Natural killer cell (primary cell): ENCODE results near the gene ENPP3. TPM values are rescaled to one million over a fixed set of nuclear protein-coding genes. Genes with fewer than 3 reads are reported as not detected.

Experiments used
- ATAC-seq, 3 donors: fragments of 150-1000 bp in 2 of 3; fragments of 200-7000 bp in 1 of 3; cut with Tn5 transposase; 1 replicate in 1 of 3; 2 replicates in 2 of 3; pipeline ENCODE4 v1.10.0; 2021; ENCODE audit warnings: mild to moderate bottlenecking in 2 of 3, moderate library complexity in 2 of 3
- DNase-seq, 2 donors: peaks; one replicate each; pipeline versions ENCODE4 v3.0.0 to v3.0.0-alpha.2; 2013 to 2021; ENCODE audit warnings: mixed read lengths in 1 of 2
- H3K27ac ChIP-seq: one replicate; pipeline ENCODE4 v1.5.1; 2013; ENCODE audit warnings: mild to moderate bottlenecking, low read length
- H3K27me3 ChIP-seq: one replicate; pipeline ENCODE4 v1.6.1; 2013; ENCODE audit warnings: low read length; ENCODE audit not compliant: control insufficient read depth, insufficient read depth
- H3K36me3 ChIP-seq: one replicate; pipeline ENCODE4 v1.6.1; 2013; ENCODE audit warnings: low read length; ENCODE audit not compliant: control insufficient read depth, insufficient read depth
- H3K4me1 ChIP-seq: one replicate; pipeline ENCODE4 v1.6.1; 2013; ENCODE audit warnings: low read length; ENCODE audit not compliant: control insufficient read depth, insufficient read depth
- H3K4me3 ChIP-seq: one replicate; pipeline ENCODE4 v1.5.1; 2013; ENCODE audit warnings: low read length
- H3K9me3 ChIP-seq: one replicate; pipeline ENCODE4 v1.6.1; 2013; ENCODE audit warnings: low read length; ENCODE audit not compliant: control insufficient read depth, insufficient read depth
- H3K27ac Mint-ChIP-seq, 2 donors: one replicate each; pipeline ENCODE4 v1.8.0; 2022; ENCODE audit warnings: mild to moderate bottlenecking in 2 of 2, mixed read lengths in 2 of 2, moderate library complexity in 1 of 2
- H3K27me3 Mint-ChIP-seq, 2 donors: one replicate each; pipeline ENCODE4 v1.8.0; 2022; ENCODE audit warnings: low read depth in 2 of 2, mixed read lengths in 2 of 2
- H3K36me3 Mint-ChIP-seq: one replicate; pipeline ENCODE4 v1.8.0; 2022; ENCODE audit warnings: mixed read lengths
- H3K4me1 Mint-ChIP-seq, 2 donors: one replicate each; pipeline ENCODE4 v1.8.0; 2022; ENCODE audit warnings: mixed read lengths in 2 of 2
- H3K4me3 Mint-ChIP-seq: one replicate; pipeline ENCODE4 v1.8.0; 2022; ENCODE audit warnings: mild to moderate bottlenecking, moderate library complexity, mixed read lengths
- H3K9me3 Mint-ChIP-seq, 2 donors: one replicate each; pipeline ENCODE4 v1.8.0; 2022; ENCODE audit warnings: mixed read lengths in 2 of 2
- CTCF ChIP-seq: fragments of 200-600 bp; IDR thresholded peaks from one replicate; pipeline ENCODE4 v1.8.0; 2022; ENCODE audit warnings: antibody characterized with exemption
- WGBS: methylation state at CpG from one replicate; pipeline ENCODE4 v1.1.7; 2013; ENCODE audit warnings: missing lambda C conversion rate; ENCODE audit not compliant: insufficient coverage; 5-methylcytosine and 5-hydroxymethylcytosine counted together
- intact Hi-C: fragments of 100-400 bp; cut with micrococcal nuclease; formaldehyde crosslinking; loops from one replicate; pipeline ENCODE4 v1.14.2; 2022
- total RNA-seq, 4 donors: library from RNA; stranded (reverse); fragments of 120-200 nt in 1 of 4; gene quantifications; one replicate each; pipeline versions ENCODE4 v1.2.3 to v1.2.4, GENCODE V29; 2013 to 2022

ENPP3 gene
- total RNA-seq, 3 donors from 2014 or later (not counting 1 experiment from before 2014, with no cell fraction given) = 0.33 to 32.4 (median 1.8) TPM

GRCh38 chr6:131755597-131755996, 118.5 kb downstream of the ENPP3 start:
- H3K4me3 Mint-ChIP-seq = no peak overlapping the region
- Histone ChIP-seq H3K36me3 (no peaks in the 10 kb centered on the region), H3K4me1 (no peaks in the 10 kb centered on the region), H3K4me3 (no peak overlapping the region), H3K9me3 (no peaks in the 10 kb centered on the region), H3K27ac (no peak overlapping the region), H3K27me3 (no peaks in the 10 kb centered on the region)
- no peaks in the 10 kb centered on the region for H3K36me3 Mint-ChIP-seq
- H3K9me3 Mint-ChIP-seq = no peaks in the 10 kb centered on the region
- DNase-seq (no peak), ATAC-seq (no peak)
- TF ChIP-seq CTCF = no peak
- no peaks in the 10 kb centered on the region for H3K4me1 Mint-ChIP-seq
- intact Hi-C loops = no loop called here
- 96% methylated on average over 3 of the region's 3 CpGs for WGBS
- H3K27me3 Mint-ChIP-seq = peaks cover 11 to 14% of the 10 kb centered on the region in 2 donors
- H3K27ac Mint-ChIP-seq = no peak overlapping the region

GRCh38 chr6:131756039-131756438, 118.9 kb downstream of the ENPP3 start:
- peaks cover 11 to 14% of the 10 kb centered on the region in 2 donors for H3K27me3 Mint-ChIP-seq
- DNase-seq (no peak), ATAC-seq (no peak)
- intact Hi-C loops = no loop called here
- H3K4me1 Mint-ChIP-seq = no peaks in the 10 kb centered on the region
- Histone ChIP-seq H3K36me3 (no peaks in the 10 kb centered on the region), H3K27me3 (no peaks in the 10 kb centered on the region), H3K9me3 (no peaks in the 10 kb centered on the region), H3K4me3 (no peak overlapping the region), H3K4me1 (no peaks in the 10 kb centered on the region), H3K27ac (no peak overlapping the region)
- no peak for TF ChIP-seq CTCF
- no peak overlapping the region for H3K4me3 Mint-ChIP-seq
- 95% methylated on average over 2 of the region's 2 CpGs for WGBS
- H3K9me3 Mint-ChIP-seq = no peaks in the 10 kb centered on the region
- H3K27ac Mint-ChIP-seq = no peak overlapping the region
- H3K36me3 Mint-ChIP-seq = no peaks in the 10 kb centered on the region

GRCh38 chr6:131758920-131759319, 121.8 kb downstream of the ENPP3 start:
- Mint-ChIP-seq H3K36me3 (no peaks in the 10 kb centered on the region), H3K4me3 (no peak overlapping the region), H3K27me3 (peaks cover 14% of the 10 kb centered on the region in 2 donors), H3K9me3 (no peaks in the 10 kb centered on the region), H3K27ac (no peak overlapping the region), H3K4me1 (no peaks in the 10 kb centered on the region)
- no peak for DNase-seq
- WGBS = 93% methylated on average over 3 of the region's 4 CpGs
- H3K27me3 ChIP-seq = no peaks in the 10 kb centered on the region
- intact Hi-C loops = no loop called here
- no peak for ATAC-seq
- no peaks in the 10 kb centered on the region for H3K9me3 ChIP-seq
- no peak overlapping the region for H3K4me3 ChIP-seq
- H3K4me1 ChIP-seq = no peaks in the 10 kb centered on the region
- H3K36me3 ChIP-seq = no peaks in the 10 kb centered on the region
- TF ChIP-seq CTCF = no peak
- no peak overlapping the region for H3K27ac ChIP-seq

- intact Hi-C loops = no loop called here
- H3K4me3 ChIP-seq = no peak overlapping the region
- no peak for DNase-seq
- H3K27me3 ChIP-seq = no peaks in the 10 kb centered on the region
- H3K4me3 Mint-ChIP-seq = no peak overlapping the region
- no peaks in the 10 kb centered on the region for H3K4me1 ChIP-seq
- H3K9me3 Mint-ChIP-seq = no peaks in the 10 kb centered on the region
- no peak for TF ChIP-seq CTCF
- no peaks in the 10 kb centered on the region for H3K36me3 ChIP-seq
- H3K9me3 ChIP-seq = no peaks in the 10 kb centered on the region
- no peaks in the 10 kb centered on the region for H3K4me1 Mint-ChIP-seq
- peaks cover under 1 to 13% of the 10 kb centered on the region in 2 donors for H3K27me3 Mint-ChIP-seq
- no peak overlapping the region for H3K27ac ChIP-seq
- no peak overlapping the region for H3K27ac Mint-ChIP-seq
- H3K36me3 Mint-ChIP-seq = no peaks in the 10 kb centered on the region
- no peak for ATAC-seq
- WGBS = 75% methylated on average over 1 of the region's 6 CpGs
Measured at GRCh38 chr6:131761060-131761761, 124.1 kb downstream of the ENPP3 start.
